HCEC 1CT (cell line): Measurements from ENCODE around the gene SGIP1.
A peak's percentile ranks its signal among the peaks of the same experiment; 100 is the strongest.
"Not testable (repeated sequence)": the region's sequence is repeated elsewhere in the genome, so short reads cannot be mapped to it uniquely, and the experiment has no call there.

Experiments used
- DNase-seq: peaks from one replicate; pipeline ENCODE4 v3.0.0-alpha.2; 2017

SGIP1 gene

GRCh38 chr1:66686406-66686805, 152.5 kb downstream of the SGIP1 start:
- no peak for DNase-seq

- no peak for DNase-seq
Observed at GRCh38 chr1:66687358-66687757, 153.4 kb downstream of the SGIP1 start.

DNA sequence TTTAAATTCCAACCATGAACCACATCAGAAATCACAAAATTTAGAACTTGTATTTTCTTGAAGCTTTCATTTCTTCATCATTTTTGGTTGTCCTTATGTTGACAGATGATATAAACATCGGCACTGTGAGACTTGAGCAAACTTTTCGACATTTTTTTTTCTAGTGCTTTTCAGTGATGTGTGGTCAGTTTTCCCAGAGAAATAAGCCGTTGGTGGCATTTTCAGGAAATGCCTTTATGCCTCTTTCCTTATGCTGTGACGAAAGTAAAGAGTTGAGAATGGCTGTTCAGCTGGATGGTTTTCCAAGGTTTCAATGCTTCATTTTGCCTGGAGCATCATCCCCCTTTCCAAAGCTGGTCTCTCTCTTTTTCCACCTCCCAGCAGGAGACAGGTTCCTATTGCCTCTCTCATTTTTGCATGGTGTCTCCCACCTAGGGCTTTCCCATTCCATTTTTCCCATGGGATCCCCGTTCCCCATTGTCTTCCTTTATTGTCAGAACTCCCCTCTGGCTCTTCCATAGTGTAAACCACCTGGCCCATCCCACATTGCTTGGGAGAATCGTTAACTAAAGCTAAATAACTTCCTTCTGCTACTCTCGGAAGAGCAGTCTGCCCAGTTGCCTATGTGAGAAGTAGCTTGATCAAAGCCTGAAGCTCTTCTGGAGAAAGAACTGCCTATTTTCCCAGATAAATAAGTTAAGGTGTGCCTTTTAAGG, 156.9 kb downstream of the SGIP1 start:
- no peak for DNase-seq

DNA sequence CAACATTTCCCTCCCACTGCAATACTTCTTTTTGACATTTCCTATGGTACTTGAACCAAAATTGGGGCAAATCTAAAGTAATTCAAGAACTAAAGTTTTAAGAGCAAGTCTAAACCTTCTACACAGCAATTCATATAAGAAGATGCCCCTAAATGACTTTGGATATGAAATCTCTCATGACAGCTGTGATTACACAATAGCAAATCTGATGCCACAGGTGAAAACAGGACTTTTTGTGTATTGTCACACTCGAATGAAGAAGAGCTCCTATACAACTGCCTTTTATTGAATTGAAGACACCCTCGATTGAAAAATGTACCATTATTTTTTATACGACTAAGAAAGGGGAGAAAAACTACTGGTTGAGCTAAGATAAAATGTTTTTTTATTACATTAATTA, 158.7 kb downstream of the SGIP1 start:
- no peak for DNase-seq

GRCh38 chr1:66693856-66694255, 159.9 kb downstream of the SGIP1 start:
- DNase-seq, result no peak

DNA sequence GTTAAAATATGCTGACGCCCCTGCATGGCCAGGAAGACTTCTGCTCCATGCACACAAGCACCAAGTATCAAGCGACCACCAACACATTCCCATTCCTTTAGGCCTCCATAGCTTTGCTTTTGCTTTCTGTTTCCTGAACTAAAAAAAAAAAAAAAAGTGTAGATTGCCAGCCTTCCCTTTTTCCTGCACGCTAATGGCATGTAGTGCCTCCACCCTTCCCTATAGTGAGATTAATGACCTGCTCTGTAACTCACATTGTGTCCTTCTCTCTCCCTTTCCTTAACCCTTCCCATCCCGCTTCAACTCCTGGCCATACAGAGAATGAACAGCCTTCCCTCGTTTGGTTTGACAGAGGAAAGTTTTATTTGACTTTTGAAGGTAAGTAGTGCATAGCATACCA, 161.2 kb downstream of the SGIP1 start:
- no peak for DNase-seq

- DNase-seq, result no peak
Observed at GRCh38 chr1:66696771-66697170, 162.8 kb downstream of the SGIP1 start.

- no peak for DNase-seq
Observed at GRCh38 chr1:66699213-66699612, 165.3 kb downstream of the SGIP1 start.

DNA sequence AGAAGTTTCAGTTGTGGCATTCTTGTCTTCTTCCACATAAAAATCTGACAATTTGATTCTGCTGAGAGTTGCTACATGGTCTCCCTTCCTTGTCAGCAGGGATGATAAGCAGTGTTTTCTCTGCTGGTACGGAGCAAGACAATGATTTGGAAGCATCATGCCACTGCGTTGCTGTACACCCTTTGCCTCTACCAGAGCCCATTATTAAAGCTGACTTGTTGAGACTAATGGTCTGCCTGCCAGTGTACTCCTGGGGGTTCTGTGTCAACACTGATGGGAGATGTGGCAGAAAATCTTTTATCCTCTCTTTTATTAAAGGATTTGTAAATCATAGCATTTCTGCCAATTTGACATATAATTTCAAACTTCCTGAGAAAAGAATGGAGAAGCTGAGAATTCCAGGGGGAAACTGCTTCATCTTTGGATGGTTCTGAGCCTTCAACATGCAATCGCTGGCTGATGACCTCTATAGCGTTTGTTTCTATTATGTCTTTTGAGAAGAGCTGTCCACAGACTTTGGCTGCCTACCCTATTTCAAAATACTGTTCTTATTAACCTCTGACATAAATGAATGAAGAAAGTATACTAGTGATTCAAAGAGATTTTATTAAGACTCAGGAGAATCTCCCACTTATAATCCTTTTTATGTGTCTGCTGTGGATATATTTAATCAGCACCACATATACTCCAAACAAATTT, 170.4 kb downstream of the SGIP1 start:
- DNase-seq, result no peak

GRCh38 chr1:66705110-66705509, 171.2 kb downstream of the SGIP1 start:
- DNase-seq, result no peak

- DNase-seq, result no peak
Observed at GRCh38 chr1:66711420-66711819, 177.5 kb downstream of the SGIP1 start.

- no peak for DNase-seq
Observed at GRCh38 chr1:66712839-66713238, 178.9 kb downstream of the SGIP1 start.

DNA sequence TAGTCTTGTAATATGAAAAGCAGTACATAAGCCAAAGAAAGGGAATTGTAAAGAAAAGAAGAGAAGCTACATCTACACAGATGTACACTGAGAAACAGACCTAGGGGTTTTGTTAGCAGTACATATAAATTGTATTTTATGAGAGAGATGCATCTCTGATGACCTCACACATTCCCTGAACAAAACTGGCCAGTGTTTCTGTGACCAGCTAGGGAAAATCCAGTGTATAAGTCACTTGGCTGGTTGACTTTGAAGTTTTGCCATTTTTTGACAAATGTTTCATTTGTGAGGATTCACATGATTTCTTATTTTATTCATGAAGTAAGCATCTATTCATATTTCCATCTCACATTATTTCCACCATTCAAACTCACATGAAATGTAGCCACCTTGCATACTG, 190.0 kb downstream of the SGIP1 start:
- no peak for DNase-seq

- peak; percentile 57 for DNase-seq
Observed at GRCh38 chr1:66725885-66726665, 192.1 kb downstream of the SGIP1 start.

DNA sequence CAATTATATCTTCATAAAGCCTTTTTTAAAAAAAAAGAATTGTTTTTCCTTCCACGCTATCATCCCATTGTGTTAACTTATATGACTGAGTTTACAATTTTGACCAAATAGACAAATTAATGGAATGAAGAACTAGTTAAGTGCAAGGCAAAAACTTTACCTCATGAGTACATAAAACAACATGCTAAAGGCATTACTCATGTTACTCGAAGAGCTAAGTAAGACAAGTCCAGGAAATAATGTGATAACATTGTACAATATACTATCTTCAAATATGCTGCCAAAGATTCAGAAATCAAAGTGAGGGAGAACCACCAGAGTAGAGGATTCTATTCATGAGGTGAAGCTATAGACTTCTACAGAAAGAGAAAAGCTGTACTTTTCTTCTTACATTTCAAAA, 194.1 kb downstream of the SGIP1 start:
- DNase-seq, result peak; percentile 48

- not testable (repeated sequence) for DNase-seq
Observed at GRCh38 chr1:66728716-66729115, 194.8 kb downstream of the SGIP1 start.

DNA sequence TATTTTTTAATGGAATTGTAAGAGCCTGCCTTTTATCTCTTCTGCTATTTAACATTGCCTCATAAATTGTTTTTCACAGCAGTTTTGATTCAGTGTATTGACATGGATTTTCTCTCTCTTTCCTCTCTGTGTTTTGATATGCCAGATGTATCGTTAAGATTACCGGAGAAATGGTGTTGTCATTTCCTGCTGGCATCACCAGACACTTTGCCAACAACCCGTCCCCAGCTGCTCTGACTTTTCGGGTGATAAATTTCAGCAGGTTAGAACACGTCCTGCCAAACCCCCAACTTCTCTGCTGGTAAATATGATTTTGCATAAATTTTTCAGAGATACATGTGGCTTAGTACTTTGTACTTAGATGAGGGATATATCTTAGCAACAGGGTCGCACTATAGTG, 195.2 kb downstream of the SGIP1 start:
- no peak for DNase-seq

DNA sequence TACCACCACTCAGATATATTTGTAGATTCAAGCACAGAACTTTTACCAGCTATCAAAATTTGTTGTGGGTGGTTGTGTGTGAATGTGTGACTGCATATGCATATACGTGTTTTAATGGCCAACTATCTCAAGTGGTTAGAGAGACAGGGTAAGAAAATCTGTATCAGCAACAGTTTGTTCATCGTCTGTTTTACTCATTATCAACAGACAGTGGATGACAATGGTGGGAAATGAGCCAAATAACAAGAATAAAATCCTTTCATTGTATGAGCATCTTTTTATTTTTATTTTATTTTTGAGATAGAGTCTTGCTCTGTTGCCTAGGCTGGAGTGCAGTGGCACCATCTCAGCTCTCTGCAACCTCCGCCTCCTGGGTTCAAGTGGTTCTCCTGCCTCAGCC, 195.6 kb downstream of the SGIP1 start:
- DNase-seq, result no peak

DNA sequence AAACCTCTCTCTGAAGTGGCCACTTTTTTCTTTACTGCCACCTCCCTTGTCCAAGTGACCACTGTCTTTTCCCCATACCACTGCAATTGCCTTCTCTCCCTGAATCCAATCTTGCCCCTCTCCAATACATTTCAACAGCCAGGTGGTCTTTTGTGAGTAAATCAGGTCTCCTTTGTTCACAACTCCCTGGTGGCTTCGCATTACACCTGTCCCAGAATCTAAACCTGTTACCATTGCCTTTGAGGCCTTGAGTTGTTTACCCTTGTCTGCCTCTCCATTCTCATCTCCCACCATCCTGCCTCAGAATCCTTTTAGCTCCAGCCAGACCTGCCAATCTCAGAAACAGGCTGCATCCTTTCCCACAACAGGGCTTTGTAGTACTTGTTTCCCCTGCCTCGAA, 196.5 kb downstream of the SGIP1 start:
- DNase-seq, result no peak

DNA sequence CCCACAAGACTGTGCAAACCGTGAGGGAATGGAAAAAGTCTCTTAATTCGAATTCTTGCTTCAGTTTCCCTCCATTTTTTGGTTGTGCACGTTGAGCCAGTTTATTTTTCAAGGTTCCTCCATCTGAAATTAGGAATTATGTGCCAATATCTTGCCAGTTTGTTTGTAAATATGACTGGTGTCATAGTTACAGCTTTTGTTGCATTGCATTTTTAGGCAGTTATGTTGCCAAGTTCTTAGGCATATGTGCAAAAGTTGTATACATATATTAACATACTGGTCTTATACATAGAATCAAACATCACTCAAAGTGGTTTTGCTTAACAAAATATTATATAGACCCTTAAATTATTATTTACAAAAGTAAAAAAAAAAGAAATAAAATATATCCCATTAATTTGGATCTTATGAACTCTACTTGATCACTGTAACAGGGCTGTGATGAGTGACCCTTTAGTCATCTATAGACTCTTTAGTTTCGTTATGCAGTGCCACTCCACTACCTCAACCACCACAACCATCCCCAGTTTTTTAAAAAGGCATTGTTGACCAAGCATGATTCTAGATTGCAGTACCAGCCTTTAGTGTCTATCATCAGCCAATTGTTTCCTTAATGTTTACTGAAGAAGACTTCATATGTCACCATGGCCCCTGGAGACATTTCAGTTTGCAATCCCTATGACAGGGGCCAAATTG, 197.4 kb downstream of the SGIP1 start:
- DNase-seq, result peak; percentile 12

DNA sequence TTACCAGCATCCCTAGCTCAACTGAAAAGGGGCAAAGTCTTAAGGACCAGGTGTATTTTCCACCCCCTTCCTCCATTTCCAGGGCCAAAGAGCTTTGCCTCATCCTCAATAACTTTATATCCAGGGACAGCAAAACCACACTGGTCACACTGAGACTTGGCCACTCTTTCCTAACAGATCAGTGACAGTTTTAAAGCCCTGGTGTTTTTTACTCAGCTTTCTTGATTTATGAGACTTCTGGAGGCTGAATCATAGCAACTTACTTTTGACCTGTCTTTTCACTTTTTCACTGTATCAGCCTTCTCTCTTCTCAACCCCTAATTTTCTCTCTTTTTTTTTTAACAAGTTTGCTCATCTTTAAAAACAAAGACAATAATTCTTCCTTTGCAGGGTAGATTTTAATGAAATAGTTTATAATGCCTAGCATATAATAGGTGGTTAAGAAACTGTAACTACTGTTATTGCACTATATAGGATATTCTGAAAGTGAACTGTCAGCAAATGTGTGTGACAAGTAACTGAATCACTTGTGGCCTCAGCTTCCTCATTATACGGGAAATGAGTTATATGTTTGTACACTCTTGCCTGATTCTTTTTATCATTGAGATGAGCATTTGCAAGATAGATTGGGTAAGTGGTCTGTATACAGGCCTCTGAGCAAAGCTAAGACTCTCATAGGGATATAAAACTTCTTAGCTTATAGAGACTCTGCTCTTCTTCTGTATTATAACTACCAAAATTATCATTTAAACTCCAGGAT, 198.6 kb downstream of the SGIP1 start:
- peak; percentile 50 for DNase-seq

DNA sequence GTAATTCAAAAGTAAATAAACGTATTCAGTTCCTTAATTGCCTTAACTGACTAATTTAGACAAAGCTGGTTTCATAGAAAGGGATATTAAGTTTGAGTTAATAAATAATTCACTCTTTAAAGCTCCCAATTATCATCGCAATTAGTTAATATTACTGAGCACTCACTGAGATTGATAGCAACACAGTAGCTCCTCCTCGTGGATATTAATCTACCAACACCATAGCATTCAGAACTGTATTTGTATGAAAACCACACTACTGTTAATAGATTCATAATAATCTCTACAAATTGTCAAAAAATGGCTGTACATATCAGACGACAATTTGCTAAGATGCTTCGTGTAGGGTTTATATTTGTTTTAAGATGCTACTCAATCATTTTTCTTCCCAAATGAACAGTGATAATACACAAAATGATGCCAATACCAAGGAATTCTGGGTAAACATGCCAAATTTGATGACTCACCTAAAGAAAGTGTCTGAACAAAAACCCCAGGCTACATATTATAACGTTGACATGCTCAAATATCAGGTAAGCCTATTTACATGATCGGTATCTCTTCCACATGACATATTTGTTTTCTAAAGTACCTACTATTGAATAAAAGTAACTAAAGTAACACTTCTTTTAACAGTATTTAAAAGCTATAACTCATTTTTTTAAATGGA, 199.5 kb downstream of the SGIP1 start:
- DNase-seq, result peak; percentile 42
